SK-N-MC (cell line): Measurements from ENCODE around the gene DNAJC17.

Experiments
- DNase-seq: peaks from one replicate; pipeline ENCODE4 v3.0.0-alpha.2; 2011; ENCODE audit warnings: low read depth, low spot score
- H3K27ac ChIP-seq: fragments of 200-600 bp; sonication (generic); 2 replicates; pipeline ENCODE4 v1.5.1; 2016; ENCODE audit warnings: mixed run types
- H3K36me3 ChIP-seq: fragments of 200-600 bp; sonication (generic); 2 replicates; pipeline ENCODE4 v1.6.1; 2017; ENCODE audit warnings: antibody characterized with exemption, low read length, mixed read lengths; ENCODE audit not compliant: insufficient read depth
- H3K4me3 ChIP-seq: fragments of 200-600 bp; sonication (generic); 2 replicates; pipeline ENCODE4 v1.5.1; 2016
- H3K9ac ChIP-seq: fragments of 200-600 bp; sonication (generic); 2 replicates; pipeline ENCODE4 v1.8.0; 2017; ENCODE audit warnings: mixed run types, mixed read lengths; ENCODE audit not compliant: insufficient read length
- H3K9me3 ChIP-seq: fragments of 200-600 bp; sonication (generic); 2 replicates; pipeline ENCODE4 v1.6.1; 2017; ENCODE audit warnings: low read depth, mild to moderate bottlenecking, antibody characterized with exemption, low read length, moderate library complexity, mixed read lengths
- EZH2 ChIP-seq: fragments of 200-600 bp; sonication (generic); IDR thresholded peaks from one replicate; pipeline ENCODE4 v1.6.1; 2017; ENCODE audit warnings: antibody characterized with exemption
- FOXP2 ChIP-seq: optimal IDR thresholded peaks from 2 replicates; pipeline ENCODE3; 2011; ENCODE audit warnings: mild to moderate bottlenecking, moderate library complexity; ENCODE audit not compliant: insufficient read depth; ENCODE audit errors: extremely low read length, control extremely low read depth
- POLR2AphosphoS5 ChIP-seq: IDR thresholded peaks from 2 replicates; pipeline ENCODE4 v1.6.1; 2012; ENCODE audit warnings: mild to moderate bottlenecking, low read depth, low read length, borderline replicate concordance

DNAJC17 gene

GRCh38 chr15:40823572-40824343 lies 16.5 kb upstream of the DNAJC17 start:
- no peaks in the 10 kb centered on the region for H3K36me3 ChIP-seq
- TF ChIP-seq FOXP2 (no peak), POLR2AphosphoS5 (no peak), EZH2 (no peak)
- no peak overlapping the region for H3K9ac ChIP-seq
- no peak overlapping the region for H3K4me3 ChIP-seq
- H3K9me3 ChIP-seq = no peaks in the 10 kb centered on the region
- DNase-seq = no peak
- no peak overlapping the region for H3K27ac ChIP-seq

GRCh38 chr15:40821195-40821594 lies 13.9 kb upstream of the DNAJC17 start:
- Histone ChIP-seq H3K9ac (no peak overlapping the region), H3K27ac (no peak overlapping the region), H3K4me3 (no peak overlapping the region), H3K9me3 (no peaks in the 10 kb centered on the region), H3K36me3 (no peaks in the 10 kb centered on the region)
- DNase-seq = no peak
- no peak for TF ChIP-seq FOXP2
- TF ChIP-seq EZH2 = no peak
- TF ChIP-seq POLR2AphosphoS5 = no peak

GRCh38 chr15:40819048-40819447 lies 11.8 kb upstream of the DNAJC17 start:
- Histone ChIP-seq H3K4me3 (no peak overlapping the region), H3K9me3 (no peaks in the 10 kb centered on the region), H3K9ac (no peak overlapping the region), H3K27ac (no peak overlapping the region), H3K36me3 (no peaks in the 10 kb centered on the region; the same call in 1 of the 2 replicates)
- TF ChIP-seq EZH2 = no peak
- no peak for TF ChIP-seq POLR2AphosphoS5
- TF ChIP-seq FOXP2 = no peak
- DNase-seq = no peak

GRCh38 chr15:40815042-40815698 lies 7.9 kb upstream of the DNAJC17 start:
- Histone ChIP-seq H3K27ac (no peak overlapping the region), H3K9ac (no peak overlapping the region), H3K36me3 (no peaks in the 10 kb centered on the region; the same call in 1 of the 2 replicates), H3K4me3 (no peak overlapping the region), H3K9me3 (no peaks in the 10 kb centered on the region)
- DNase-seq = no peak
- TF ChIP-seq FOXP2 = no peak
- no peak for TF ChIP-seq EZH2
- no peak for TF ChIP-seq POLR2AphosphoS5

- no peaks in the 10 kb centered on the region; the same call in 1 of the 2 replicates for H3K36me3 ChIP-seq
- DNase-seq = no peak
- TF ChIP-seq EZH2 (no peak), FOXP2 (no peak)
- H3K9ac ChIP-seq = no peak overlapping the region
- H3K9me3 ChIP-seq = no peaks in the 10 kb centered on the region
- H3K27ac ChIP-seq = no peak overlapping the region
- no peak overlapping the region for H3K4me3 ChIP-seq
These were observed 5.6 kb upstream of the DNAJC17 start for GRCh38 chr15:40812721-40813425.

- Histone ChIP-seq H3K27ac (no peak overlapping the region), H3K9me3 (no peaks in the 10 kb centered on the region), H3K36me3 (no peaks in the 10 kb centered on the region; the same call in 1 of the 2 replicates), H3K4me3 (no peak overlapping the region), H3K9ac (no peak overlapping the region)
- no peak for DNase-seq
- no peak for TF ChIP-seq POLR2AphosphoS5
- TF ChIP-seq EZH2 = no peak
- TF ChIP-seq FOXP2 = no peak
These were observed 1.7 kb upstream of the DNAJC17 start for GRCh38 chr15:40808861-40809450.

- no peaks in the 10 kb centered on the region for H3K9me3 ChIP-seq
- peak overlapping the region; percentile 99 for H3K4me3 ChIP-seq
- no peak for TF ChIP-seq POLR2AphosphoS5
- no peak for TF ChIP-seq FOXP2
- no peak for TF ChIP-seq EZH2
- H3K27ac ChIP-seq = no peak overlapping the region
- H3K36me3 ChIP-seq = no peaks in the 10 kb centered on the region
- DNase-seq = no peak
- peak overlapping the region; percentile 48 for H3K9ac ChIP-seq
These were observed 702 bp upstream of the DNAJC17 start for GRCh38 chr15:40807888-40808461.

- Histone ChIP-seq H3K27ac (peak overlapping the region; percentile 69; the same call in 1 of the 2 replicates), H3K9me3 (no peaks in the 10 kb centered on the region), H3K9ac (peak overlapping the region; percentile 88), H3K36me3 (no peaks in the 10 kb centered on the region), H3K4me3 (peak overlapping the region; percentile 99)
- no peak for DNase-seq
- TF ChIP-seq EZH2 = no peak
- TF ChIP-seq POLR2AphosphoS5 = no peak
- no peak for TF ChIP-seq FOXP2
These were observed 623 bp downstream of the DNAJC17 start for GRCh38 chr15:40806672-40807027.
